NCI-H1417 treated with DMSO at 0.1 percent for 48 hours (cell line): ENCODE results near the gene SLC22A23.

Experiments
- DNase-seq: peaks from one replicate; lab custom pipeline; 2025; lab: John Stamatoyannopoulos, UW

SLC22A23 gene

DNA sequence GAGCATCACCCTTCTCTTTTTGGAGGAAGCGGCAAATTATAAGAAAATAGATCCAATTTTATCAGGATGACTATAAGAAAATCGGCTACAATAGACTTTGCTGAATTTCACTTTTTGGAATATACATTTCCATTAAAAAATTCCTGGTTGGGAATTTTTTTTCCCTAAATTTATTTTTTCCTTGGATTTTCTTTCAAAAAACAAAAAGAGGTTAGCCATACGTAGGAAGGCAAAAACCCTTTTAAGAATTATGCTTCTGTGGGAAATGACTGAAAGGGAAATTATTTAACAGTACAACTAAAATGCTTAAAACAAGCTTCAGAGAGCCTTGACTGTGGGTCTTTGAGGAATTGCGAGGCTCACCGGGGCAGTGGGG is 86.9 kb downstream of the SLC22A23 start:
- DNase-seq = no peak

DNA sequence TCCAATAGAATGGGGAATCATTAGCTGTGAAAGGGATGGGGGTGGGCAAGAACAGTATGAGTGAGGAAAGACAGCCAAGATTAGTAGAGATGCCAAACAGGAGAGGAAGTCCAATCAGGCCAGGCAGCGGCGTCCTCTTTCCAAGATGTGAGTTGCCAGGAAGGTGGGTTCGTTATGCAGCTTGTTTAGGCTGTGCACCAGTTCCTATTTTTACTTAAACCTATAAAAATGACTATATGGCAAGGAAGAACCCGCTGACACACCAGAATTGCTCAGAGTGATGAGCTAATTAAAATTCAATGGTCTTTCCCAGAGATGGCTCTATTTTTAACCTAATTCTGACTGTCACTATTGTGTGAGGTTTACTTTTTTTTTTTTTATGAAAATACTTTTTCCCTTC is 88.2 kb downstream of the SLC22A23 start:
- no peak for DNase-seq

DNA sequence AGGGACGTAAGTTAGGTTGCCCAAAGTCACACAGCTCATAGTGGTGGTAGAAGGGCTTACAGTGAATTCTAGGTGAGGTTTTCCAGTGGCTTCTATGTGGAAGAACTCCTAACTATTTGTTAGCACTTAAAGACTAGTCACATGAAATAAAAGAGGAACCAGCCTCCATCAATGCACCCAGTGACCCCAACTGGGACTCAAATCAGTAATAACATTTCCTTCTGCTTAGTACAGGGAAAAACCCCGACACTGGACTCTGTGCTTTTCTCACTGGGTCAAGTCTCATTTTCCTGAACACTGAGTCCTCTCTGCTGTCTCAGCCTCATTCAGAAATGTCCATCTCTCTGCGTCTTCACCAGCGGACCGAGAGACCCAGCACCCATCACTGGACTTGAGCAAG is 89.2 kb downstream of the SLC22A23 start:
- DNase-seq = no peak

DNA sequence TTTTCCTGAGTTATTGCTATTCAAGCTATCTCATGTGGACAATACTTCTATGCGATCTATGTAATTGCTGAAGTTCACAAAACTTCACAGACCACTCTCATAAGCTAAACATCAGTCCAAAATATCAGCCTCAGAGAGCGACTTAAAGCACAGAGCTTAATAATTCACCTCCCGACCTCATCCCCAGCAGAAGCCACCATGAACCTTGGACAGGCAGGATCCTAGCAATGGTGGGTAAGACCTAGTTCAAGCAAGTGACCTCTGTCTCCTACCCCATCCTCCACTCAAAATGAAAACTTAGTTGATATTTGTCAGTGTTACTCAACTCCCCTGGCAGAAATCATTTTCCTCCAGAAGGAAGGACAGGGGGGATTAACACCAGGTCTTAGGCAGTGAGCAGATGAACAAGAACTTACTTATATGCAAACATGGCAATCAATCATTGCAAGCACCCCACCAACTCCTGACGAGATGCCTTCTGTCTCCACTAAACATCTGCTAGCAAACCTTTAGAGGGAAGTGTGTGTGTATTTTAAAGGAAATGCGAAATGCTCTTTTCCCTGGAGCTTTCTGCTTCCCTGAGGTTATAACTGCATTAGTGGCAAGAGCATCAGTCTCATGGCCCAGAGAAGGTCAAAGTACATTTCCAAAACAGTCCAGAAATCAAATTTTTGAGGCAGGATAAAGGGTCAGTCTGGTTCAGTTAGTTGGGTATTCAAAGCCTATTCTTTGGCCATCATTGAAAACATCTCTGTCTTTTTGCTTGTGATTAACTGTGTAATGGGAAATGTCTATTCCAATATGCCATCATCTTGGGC is 90.0 kb downstream of the SLC22A23 start:
- DNase-seq = no peak

DNA sequence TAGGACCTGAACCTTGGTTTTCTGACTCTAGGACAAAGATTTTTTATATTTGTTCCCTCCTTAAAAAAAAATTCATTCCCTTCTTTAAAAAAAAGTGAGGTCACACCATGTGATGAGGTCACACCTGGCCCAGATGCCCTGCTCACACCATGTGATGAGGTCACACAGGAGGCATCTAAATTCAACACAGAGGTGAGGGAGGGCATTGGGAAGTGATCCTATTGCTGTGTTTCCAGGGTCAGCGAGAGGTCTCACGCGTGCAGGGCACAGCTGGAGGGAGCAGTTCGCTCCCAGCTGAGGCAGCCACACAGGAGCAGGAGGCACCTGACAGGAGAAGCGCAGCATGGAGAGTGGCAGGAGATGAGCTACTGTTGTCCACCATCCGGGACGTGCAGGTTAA is 92.5 kb downstream of the SLC22A23 start:
- no peak for DNase-seq

DNA sequence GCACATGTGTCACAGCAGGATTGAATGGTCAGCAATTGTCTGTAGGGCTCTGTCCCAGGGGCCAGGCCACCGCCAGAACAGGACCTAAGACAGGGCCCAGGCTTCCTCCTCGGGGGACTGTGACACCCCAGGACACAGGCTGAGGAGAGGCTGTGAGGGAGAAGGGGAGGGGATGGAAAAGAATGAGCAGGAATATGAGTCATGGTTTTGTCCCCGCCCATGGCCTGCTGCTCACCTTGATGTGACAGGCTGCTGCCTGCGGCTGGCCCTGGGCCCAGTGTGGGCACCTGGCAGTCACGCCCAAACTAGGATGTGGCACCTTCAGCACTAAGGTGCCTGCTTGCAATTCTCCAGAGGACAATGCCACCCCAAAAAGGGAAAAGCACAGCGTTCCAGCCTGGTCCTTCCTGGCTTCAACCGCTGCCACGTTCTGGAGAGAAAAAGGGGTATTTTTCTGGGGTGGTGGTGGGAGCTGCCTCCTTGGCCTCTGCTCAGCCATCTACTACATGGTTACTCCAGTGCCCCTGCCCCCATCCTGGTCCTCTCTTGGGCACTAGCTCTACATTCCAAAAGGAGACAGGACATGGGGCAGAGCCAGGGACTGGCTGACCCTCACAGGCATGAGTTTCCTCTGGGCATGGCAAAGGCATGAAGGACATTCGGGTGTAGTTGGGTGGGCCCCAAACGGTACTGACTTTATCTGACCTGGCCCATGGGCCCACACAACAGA is 93.4 kb downstream of the SLC22A23 start:
- DNase-seq = no peak

DNA sequence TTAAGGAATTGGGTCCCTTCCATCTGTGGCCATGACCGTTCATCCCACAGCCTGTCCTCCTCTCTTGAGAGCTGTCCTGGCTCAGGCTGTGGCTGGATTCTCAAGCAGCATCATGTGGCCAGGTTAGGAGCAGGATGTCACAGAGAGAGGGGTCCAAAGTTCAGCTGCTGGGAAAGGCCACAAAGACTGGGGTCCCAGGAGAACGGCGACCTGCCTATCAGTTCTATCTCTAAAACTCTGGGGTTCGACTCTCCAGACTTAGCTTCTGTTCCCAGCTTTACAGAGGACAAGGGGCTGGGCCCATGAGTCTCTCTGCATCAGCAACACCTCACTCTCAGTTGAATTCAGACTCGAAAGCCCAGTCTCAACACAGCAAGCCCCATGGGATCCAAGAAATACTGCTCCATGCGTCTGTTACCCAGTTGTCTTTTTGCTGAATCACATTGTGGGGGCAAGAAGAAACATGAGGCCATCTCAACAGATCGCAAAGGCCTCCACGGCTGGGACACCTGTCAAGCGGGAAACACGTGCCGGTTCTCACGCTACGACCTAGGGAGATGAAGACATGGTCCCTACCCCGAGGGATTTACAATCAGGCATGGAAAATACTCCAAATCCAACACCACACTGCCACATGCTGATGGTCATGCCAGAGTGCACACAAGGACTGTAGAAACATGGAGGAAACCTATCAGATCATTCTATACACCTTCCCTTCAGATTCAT is 95.4 kb downstream of the SLC22A23 start:
- no peak for DNase-seq

DNA sequence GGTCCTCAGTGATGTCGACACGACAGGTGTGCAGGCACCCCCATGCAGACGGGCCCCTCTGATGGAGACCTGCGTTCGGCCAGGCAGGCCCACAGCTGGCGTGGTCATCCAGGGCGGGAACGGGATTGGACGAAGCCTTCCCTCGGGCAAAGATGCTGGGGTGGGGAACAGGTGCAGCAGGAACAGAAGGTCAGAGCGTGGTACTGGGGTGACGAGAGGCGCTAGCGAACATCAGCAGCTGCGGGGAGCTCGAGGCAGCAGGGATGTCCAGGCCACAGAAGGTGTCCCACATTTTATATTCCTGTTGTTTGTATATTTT is 96.2 kb downstream of the SLC22A23 start:
- no peak for DNase-seq

DNA sequence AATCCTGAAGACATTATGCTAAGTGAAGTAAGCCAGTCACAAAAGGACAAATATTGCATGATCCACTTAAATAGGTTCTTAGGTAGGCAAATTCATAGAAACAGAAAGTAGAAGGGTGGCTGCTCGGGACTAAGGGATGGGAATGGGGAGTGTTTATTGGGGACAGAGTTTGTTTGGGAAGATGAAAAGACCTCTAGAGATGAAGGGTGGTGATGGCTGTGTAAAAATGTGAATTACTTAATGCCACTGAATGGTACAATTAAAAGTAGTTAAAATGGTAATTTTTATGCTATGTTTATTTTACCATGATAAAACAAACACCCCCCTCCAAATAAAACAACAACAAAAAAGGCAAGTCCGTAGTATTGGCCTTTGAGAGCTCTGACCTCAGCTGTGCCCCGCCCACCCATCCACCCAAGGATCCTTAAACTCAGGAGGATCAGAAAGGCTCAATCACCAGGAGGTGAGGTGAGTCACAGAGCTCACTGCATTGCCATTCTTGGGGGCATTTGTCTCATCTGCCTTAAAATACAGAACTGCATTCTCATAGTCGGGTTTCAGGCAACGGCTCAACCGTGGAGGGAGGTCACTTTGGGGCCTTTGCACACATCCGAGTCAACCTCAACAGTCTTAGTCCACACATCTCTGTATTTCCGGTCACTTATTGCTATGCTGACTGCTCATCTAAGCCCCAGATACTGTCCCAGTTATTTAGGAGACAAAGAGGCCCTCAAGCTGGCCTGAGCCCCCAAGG is 96.7 kb downstream of the SLC22A23 start:
- no peak for DNase-seq

DNA sequence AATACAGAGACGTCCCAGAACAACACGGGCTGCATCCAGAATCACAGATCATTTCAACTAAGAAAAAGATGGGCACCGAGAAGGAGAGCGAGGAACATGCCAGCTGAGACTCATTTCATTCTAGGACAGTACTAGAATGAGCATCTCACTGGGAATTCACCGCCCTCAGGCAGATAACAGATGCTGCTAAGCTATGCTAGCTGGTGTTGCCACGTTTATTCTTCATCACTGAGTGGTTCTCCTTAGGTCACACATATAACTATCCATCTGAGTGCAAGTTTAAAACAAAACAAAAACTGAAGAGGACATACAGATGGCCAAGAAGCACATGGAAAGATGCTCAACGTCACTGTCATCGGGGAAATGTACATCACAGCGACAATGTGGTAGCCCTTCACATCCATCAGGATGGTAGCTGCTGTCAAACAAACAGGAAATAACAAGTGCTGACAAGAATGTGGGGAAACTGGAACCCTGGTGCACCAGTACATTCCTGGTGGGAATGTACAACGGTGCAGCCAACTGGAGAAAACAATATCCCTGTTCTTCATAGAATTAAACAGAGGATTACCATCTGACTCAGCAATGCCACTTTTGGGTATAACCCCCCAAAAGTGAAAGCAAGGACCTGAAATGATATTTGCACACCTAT is 97.6 kb downstream of the SLC22A23 start:
- no peak for DNase-seq

DNA sequence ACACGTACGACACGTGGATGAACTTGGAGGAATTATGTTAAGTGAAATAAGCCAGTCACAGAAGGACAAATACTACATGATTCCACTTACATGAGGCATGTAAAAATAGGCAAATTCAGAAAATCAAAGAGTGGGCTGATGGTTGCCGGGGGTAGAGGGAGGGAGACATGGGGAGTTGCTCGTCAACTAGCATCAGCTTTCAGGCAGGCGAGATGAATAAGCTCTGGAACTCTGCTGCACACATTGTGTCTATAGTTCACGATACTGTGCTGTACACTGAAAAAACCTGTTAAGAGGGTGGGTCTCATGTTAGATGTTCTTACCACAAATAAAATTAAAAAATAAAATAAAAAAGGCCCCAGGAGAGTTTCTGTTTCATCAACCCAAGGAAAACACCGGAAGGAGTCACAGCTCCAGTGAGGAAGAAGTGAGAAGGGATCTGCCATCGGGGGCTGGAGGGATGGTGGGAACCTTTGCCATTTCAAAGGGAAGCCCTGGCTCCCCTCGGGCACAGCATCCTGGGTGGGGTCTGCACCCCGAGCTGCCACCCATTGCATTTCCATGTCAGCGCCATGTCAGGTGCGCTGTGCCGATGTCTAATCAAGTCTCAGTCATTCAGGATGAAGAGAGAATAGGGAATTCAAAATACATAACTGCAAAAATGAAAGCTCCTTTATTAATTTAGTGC is 98.3 kb downstream of the SLC22A23 start:
- DNase-seq = no peak

DNA sequence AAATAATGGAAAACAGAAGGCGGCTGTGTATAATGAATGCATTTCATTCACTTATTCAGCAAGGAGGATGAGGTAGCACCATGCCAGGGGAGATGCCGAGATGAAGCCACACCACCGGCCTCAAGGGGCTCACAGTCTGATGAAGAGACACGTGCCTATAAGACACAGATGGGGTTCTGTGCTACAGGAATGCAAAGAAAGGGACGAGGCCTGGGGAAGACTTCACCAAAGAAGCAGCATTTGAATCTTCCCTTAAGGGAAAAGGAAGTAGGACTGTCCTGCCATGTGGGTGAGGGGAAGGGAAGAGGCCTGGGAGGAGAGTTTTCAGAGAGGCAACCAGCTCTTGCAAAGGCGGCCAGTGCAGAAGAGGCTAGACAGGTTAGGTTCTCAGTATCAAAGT is 99.2 kb downstream of the SLC22A23 start:
- no peak for DNase-seq

DNA sequence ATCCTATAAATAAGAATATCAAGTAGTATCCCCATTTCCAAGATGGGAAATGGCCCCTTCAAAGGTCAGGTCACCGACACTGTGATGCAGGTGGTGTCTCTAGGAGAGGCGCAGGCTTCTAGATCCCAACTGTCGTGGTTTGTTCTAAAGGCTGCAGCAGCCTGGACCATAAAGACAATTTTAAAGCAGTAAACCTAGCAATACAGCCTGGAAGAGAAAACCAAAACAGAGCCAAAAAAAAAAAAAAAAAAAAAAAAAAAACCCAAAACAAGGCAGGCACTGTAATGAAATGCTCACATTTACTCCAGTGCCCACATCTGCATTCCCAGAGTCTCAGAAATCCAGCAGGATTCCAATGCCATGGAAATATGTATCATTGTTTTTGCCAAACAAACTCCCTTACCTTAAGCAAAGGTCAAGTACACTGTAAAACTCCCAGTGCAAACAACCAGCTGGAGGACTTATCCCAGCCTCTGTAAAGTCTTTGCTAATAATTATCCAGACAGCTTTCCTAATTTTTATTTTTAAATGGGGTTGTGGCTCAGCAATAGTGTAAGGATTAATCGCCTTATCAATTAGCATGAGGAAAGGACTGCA is 99.9 kb downstream of the SLC22A23 start:
- DNase-seq = no peak

DNA sequence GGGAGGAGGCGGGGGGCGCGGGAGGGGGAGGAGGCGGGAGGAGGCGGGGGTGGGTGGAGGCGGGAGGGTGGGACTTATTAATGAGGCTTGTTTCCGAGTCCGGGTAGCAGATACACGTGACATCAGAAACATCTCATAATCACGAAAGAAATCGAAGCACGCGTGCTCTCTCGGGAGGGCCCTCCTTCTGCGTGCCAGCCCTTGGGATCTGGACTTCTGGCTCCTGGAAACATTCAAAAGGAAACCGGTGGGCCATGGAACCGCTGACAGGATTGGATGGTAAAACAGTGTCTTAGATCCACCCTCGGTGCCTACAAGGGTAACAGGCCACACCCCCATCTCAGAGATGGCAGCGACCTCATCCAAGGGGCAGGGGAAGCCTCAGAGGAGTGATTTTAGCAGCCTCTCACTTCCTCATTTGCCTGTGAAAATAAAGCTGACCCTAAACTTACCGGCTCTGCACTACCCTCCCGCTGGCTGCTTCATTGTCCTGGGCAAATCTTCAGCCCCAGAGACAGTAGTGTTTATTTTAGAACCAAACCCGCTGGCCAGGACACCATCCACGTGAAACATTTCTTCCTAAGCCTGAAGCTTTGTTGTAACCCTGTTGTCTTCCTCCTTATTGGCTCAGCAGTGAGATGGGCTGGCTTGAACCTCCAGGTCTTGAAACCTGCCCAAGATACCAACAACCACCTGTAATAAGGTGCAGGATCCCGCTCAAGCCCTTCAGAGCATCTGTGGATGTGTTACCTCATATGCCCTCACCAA is 100.6 kb downstream of the SLC22A23 start:
- DNase-seq = no peak

DNA sequence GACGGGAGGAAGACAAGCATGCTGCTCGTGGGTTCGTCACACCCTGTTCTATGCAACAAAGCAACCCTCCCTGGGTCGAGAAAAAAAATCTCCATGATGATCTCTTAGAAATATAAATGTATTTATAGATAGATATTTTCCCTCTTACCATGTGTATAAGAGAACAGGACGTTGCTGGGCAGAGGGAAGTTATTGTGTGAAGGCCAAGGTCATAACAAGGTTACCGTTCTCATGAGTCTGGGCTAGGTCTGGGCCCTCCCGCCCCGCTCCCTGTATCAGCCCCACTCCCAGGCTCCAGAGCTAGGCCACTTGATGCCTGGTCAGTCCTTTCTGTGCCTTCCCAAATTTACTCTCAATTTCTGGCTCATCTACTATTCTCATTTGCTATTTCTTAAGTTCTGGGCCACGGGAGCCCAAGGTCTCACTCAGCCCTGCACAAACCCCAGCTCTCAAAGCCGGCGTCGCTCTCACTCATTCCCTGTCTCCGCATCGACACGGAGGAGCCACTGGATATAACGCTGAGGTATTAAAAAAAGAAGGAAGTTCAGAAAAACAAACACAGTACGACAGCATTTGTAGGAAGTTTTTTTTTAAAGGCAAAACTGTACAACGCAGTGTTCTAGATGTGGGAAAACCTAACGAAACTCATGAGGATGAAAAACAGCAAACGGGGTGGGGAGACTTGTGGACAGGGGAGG is 101.3 kb downstream of the SLC22A23 start:
- DNase-seq = no peak

DNA sequence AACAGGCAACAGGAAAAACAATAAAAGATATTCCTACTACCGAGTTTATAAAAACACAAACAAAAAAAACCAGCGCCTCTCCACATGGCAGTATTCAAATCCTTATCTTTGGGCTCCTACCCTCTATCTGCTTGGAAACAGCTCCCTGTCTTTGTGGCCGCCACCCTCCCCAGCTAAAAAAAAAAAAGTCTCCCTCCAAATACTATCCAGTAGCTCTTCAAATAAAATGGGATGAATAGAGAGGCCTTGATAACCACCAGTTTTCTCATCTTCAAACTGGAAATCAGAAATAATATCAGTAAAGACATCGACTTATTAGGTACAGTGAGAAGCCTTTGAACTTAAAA is 101.9 kb downstream of the SLC22A23 start:
- DNase-seq = no peak

DNA sequence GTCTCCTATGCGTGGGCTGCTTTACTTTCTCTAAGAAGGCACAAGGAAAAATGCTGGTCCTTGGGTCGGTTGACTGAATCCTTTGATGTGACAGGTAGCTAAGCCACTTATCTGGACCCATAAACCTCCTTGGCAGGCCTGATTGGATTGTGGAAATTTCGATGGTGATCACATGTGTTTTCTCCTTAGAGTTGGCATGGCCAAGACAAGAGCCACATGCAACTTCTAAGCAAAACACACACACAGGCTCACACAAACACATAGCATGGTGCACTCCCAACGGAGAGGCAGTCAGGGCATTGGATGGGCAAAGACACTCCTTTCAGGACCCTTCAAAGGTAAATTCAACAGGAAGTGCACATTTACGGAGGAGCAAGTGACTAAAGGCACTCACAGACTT is 102.9 kb downstream of the SLC22A23 start:
- DNase-seq = no peak

DNA sequence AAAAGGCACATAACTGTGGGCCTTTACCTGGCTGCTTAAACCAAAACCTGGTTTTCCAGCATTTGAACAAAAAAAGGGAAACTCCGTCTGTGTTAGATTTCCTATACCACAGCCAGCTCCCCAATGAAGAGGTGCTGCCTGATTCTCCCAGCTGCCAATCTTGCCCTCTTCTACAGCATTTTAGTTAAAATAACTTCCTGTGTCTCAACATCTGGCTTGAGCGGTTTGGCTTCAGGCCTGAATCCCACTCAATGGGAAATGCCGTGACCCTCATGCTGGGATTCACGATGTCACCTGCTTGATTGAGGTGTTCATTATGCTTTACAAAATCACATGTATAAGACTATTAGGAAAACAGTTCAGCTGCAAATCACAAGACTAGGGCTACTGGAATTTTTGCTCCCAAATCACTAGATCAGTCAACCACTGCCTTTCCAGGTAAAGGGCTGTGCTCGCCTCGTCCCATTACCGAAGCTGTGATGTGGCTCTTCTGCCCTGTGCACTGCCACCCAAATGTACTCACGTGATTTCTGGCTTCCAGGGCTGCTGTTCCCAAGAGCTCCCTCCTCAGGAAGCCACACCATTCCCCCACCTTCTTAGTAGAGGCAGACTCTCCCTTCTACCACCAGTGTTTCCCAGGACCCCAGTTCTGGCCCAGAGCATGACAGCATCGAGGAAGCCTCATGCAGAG is 103.5 kb downstream of the SLC22A23 start:
- no peak for DNase-seq

DNA sequence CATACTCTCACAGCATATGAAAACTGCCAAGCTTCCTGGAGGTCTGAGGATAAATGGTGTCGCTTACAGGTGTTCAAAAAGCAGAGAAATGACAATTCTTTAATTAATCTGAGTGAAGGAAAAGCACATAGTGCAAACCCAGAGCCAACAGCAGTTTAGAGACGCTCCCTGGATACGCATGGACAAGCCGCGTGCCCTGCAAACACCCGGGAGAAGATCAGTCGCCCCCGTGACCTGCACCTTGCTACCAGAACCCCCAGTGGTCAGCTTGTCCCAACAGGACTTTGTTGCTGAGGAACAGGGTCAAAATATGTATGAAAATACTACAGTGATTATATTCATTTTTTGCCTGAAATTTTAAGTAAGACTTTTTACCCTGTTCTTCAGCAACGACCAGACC is 104.2 kb downstream of the SLC22A23 start:
- DNase-seq = no peak
